ENCODE results near the gene VPS13D.

- no peak for TF ChIP-seq POLR2A (IDR thresholded peaks at IDR 0.05)
- no peak for TF ChIP-seq CTCF (IDR thresholded peaks at IDR 0.05)
These were observed 75.5 kb downstream of the VPS13D start for GRCh38 chr1:12305377-12305776.

All from Peyer's patch (tissue), 4 donors.